HepG2 (cell line): ENCODE measurements around the gene ATRIP. TPM values are rescaled to one million over a fixed set of nuclear protein-coding genes. Genes with fewer than 3 reads are reported as not detected.

ENCODE experiments used
- ATAC-seq: fragments of 200-7000 bp; cut with Tn5 transposase; 3 replicates; pipeline ENCODE4 v1.9.1; 2020; ENCODE audit warnings: mild to moderate bottlenecking, moderate library complexity
- BruUV-seq: library from RNA; stranded (reverse); fragments of 400-500 nt; replicated peaks from 2 replicates; lab custom pipeline; 2021; lab: Mats Ljungman, UMichigan
- CTCF ChIA-PET: fragments of 300-600 bp; formaldehyde crosslinking; extraction: SDS; loops from one replicate; lab custom pipeline; 2021; ENCODE audit warnings: low total read pairs, inconsistent platforms, low intra/inter-chr PET ratio; lab: Yijun Ruan, JAX
- POLR2A ChIA-PET: fragments of 350-600 bp; sonication (Branson Sonifier 250); formaldehyde crosslinking; loops from one replicate; lab custom pipeline; 2020; ENCODE audit warnings: antibody characterized with exemption, inconsistent platforms; lab: Yijun Ruan, JAX
- DNase-seq: peaks from one replicate; pipeline ENCODE4 v3.0.0-alpha.2; 2015; ENCODE audit warnings: low spot score
- FAIRE-seq: peaks from 3 replicates; lab custom pipeline; 2011; peaks lifted over from hg19 to GRCh38; lab: Jason Lieb, UNC
- H2AFZ ChIP-seq: one replicate; pipeline ENCODE4 v1.6.1; 2011; ENCODE audit warnings: low read length, inconsistent platforms
- H3K27ac ChIP-seq: fragments of 300-600 bp; 3 replicates; pipeline ENCODE4 v1.8.0; 2011; ENCODE audit warnings: mixed run types, mild to moderate bottlenecking, mixed read lengths, low read length, inconsistent platforms; ENCODE audit not compliant: insufficient read depth; ENCODE audit errors: extremely low read length
- H3K27me3 ChIP-seq, 2 experiments: fragments of 200-600 bp in 1 of 2; 2 replicates in 1 of 2; 3 replicates in 1 of 2; pipeline versions ENCODE4 v1.6.0 to v1.8.0; 2011; ENCODE audit warnings: low read length in 2 of 2, mild to moderate bottlenecking in 2 of 2, moderate library complexity in 2 of 2, inconsistent platforms in 1 of 2; ENCODE audit not compliant: insufficient read depth in 2 of 2, control insufficient read depth in 1 of 2
- H3K36me3 ChIP-seq, 2 experiments: fragments of 200-600 bp in 1 of 2; replicated peaks in 1 of 2; 2 replicates in 1 of 2; 3 replicates in 1 of 2; pipeline versions ENCODE4 v1.5.1 to v1.8.0; 2011; ENCODE audit warnings: low read length in 2 of 2, inconsistent platforms in 1 of 2; ENCODE audit not compliant: insufficient read depth in 2 of 2, control insufficient read depth in 1 of 2
- H3K4me1 ChIP-seq: 2 replicates; pipeline ENCODE4 v1.5.1; 2012; ENCODE audit warnings: low read length, inconsistent platforms; ENCODE audit not compliant: insufficient read depth
- H3K4me2 ChIP-seq: 2 replicates; pipeline ENCODE4 v1.6.0; 2011; ENCODE audit warnings: low read depth, low read length, inconsistent platforms
- H3K4me3 ChIP-seq, 3 experiments: fragments of 200-600 bp in 1 of 3; sonication (generic), shearing (Covaris generic) in 1 of 3; replicated peaks in 1 of 3; 2 replicates each; pipeline ENCODE4 v1.5.1; 2011 to 2016; ENCODE audit warnings: low read length in 3 of 3, inconsistent platforms in 2 of 3, low read depth in 2 of 3, mild to moderate bottlenecking in 2 of 3, control low read depth in 1 of 3, mixed read lengths in 1 of 3; ENCODE audit not compliant: insufficient read depth in 1 of 3
- H3K79me2 ChIP-seq: one replicate; pipeline ENCODE4 v1.6.1; 2011; ENCODE audit warnings: low read length, inconsistent platforms; ENCODE audit not compliant: insufficient read depth
- H3K9ac ChIP-seq: 2 replicates; pipeline ENCODE4 v1.6.0; 2011; ENCODE audit warnings: mild to moderate bottlenecking, low read depth, low read length, inconsistent platforms; ENCODE audit not compliant: insufficient read depth
- H3K9me3 ChIP-seq: 2 replicates; pipeline ENCODE4 v1.5.1; 2012; ENCODE audit warnings: mild to moderate bottlenecking, low read length
- H4K20me1 ChIP-seq: 2 replicates; pipeline ENCODE4 v1.6.0; 2011; ENCODE audit warnings: inconsistent platforms, mild to moderate bottlenecking, low read length, moderate library complexity; ENCODE audit not compliant: insufficient read depth
- JUNB ChIP-seq: sonication (generic); formaldehyde crosslinking; IDR thresholded peaks from 2 replicates; pipeline ENCODE4 v1.8.0; 2022; ENCODE audit warnings: missing genetic modification reagents, mild to moderate bottlenecking, borderline replicate concordance
- KMT2A ChIP-seq: sonication (generic); formaldehyde crosslinking; IDR thresholded peaks from 2 replicates; pipeline ENCODE4 v1.4.0; 2020; ENCODE audit warnings: missing genetic modification reagents
- NFKB2 ChIP-seq: sonication (generic); formaldehyde crosslinking; IDR thresholded peaks from 2 replicates; pipeline ENCODE4 v1.4.0; 2020; ENCODE audit warnings: missing genetic modification reagents, borderline replicate concordance
- PAF1 ChIP-seq: IDR thresholded peaks from 2 replicates; pipeline ENCODE4 v1.6.1; 2016; ENCODE audit warnings: missing genetic modification reagents, missing compliant biosample characterization
- PRDM10 ChIP-seq: sonication (generic); formaldehyde crosslinking; IDR thresholded peaks from 2 replicates; pipeline ENCODE4 v1.4.0; 2020; ENCODE audit warnings: low read depth, missing genetic modification reagents
- TRAFD1 ChIP-seq: sonication (generic); formaldehyde crosslinking; IDR thresholded peaks from 2 replicates; pipeline ENCODE4 v1.5.1; 2020; ENCODE audit warnings: missing genetic modification reagents, mild to moderate bottlenecking, borderline replicate concordance
- ZBTB10 ChIP-seq: sonication (generic); formaldehyde crosslinking; IDR thresholded peaks from 2 replicates; pipeline ENCODE4 v1.4.0; 2020; ENCODE audit warnings: missing genetic modification reagents, borderline replicate concordance
- ZNF20 ChIP-seq: sonication (generic); formaldehyde crosslinking; IDR thresholded peaks from 2 replicates; pipeline ENCODE4 v1.4.0; 2020; ENCODE audit warnings: mild to moderate bottlenecking, moderate library complexity, missing genetic modification reagents
- ZNF234 ChIP-seq: sonication (generic); formaldehyde crosslinking; conservative IDR thresholded peaks from 2 replicates; pipeline ENCODE4 v1.5.1; 2020; ENCODE audit warnings: mild to moderate bottlenecking, missing genetic modification reagents
- ZNF577 ChIP-seq: sonication (generic); formaldehyde crosslinking; IDR thresholded peaks from 2 replicates; pipeline ENCODE4 v1.4.0; 2020; ENCODE audit warnings: mild to moderate bottlenecking, low read depth, missing genetic modification reagents, borderline replicate concordance
- ZNF674 ChIP-seq: sonication (generic); formaldehyde crosslinking; IDR thresholded peaks from 2 replicates; pipeline ENCODE4 v1.5.0; 2020; ENCODE audit warnings: low read depth, mild to moderate bottlenecking, missing genetic modification reagents
- ZNF7 ChIP-seq: IDR thresholded peaks from 2 replicates; pipeline ENCODE4 v1.6.1; 2016; ENCODE audit warnings: missing biosample characterization, missing genetic modification reagents
- ZNF747 ChIP-seq: sonication (generic); formaldehyde crosslinking; IDR thresholded peaks from 2 replicates; pipeline ENCODE4 v1.8.1; 2023; ENCODE audit warnings: missing genetic modification reagents, mild to moderate bottlenecking, borderline replicate concordance
- WGBS: methylation state at CpG from one replicate; pipeline ENCODE4 v1.1.6; 2017; ENCODE audit warnings: low lambda C conversion rate; 5-methylcytosine and 5-hydroxymethylcytosine counted together
- in situ Hi-C: cut with HindIII; loops from 2 replicates; pipeline ENCODE4 v1.10.0; 2017; ENCODE audit warnings: low pct_unique_long_range_greater_than_20kb; ENCODE audit not compliant: extremely low pct_ligation_motif_present
- intact Hi-C: fragments of 100-400 bp; cut with micrococcal nuclease; formaldehyde crosslinking; loops from one replicate; pipeline ENCODE4 v1.10.0; 2022; ENCODE audit not compliant: unreplicated experiment
- polyA plus RNA-seq, 8 experiments: library from polyadenylated mRNA; depleted of rRNA in 3 of 8; stranded (reverse) in 7 of 8; unstranded in 1 of 8; fragments of >200 nt; fragmentation: Illumina TruSeq in 4 of 8; extraction: Trizol in 4 of 8; gene quantifications; 2 replicates each; pipeline versions ENCODE4 v1.2.1 to v1.2.3, GENCODE V29; 2011 to 2016; ENCODE audit warnings: low read depth in 4 of 8, missing spikeins in 1 of 8, mixed read lengths in 1 of 8; ENCODE audit not compliant: insufficient read depth in 1 of 8
- total RNA-seq, 5 experiments: library from RNA; depleted of rRNA; stranded (reverse); fragments of >200 nt; fragmentation: Illumina TruSeq; extraction: Trizol; gene quantifications; 2 replicates each; pipeline ENCODE4 v1.2.3, GENCODE V29; 2016; ENCODE audit warnings: low read depth in 1 of 5
- TF ChIP-seq, protein P1 (sequence below): sonication (generic); formaldehyde crosslinking; IDR thresholded peaks from 2 replicates; pipeline ENCODE4 v1.8.0; 2022; ENCODE audit warnings: missing genetic modification reagents, low read depth, mild to moderate bottlenecking, borderline replicate concordance

Gene ATRIP
- total and polyA plus RNA-seq, 2 of the 13 experiments (the other 11 are each of a cell fraction or from before 2014, with no cell fraction given): 5.1 to 12.5 TPM

DNA sequence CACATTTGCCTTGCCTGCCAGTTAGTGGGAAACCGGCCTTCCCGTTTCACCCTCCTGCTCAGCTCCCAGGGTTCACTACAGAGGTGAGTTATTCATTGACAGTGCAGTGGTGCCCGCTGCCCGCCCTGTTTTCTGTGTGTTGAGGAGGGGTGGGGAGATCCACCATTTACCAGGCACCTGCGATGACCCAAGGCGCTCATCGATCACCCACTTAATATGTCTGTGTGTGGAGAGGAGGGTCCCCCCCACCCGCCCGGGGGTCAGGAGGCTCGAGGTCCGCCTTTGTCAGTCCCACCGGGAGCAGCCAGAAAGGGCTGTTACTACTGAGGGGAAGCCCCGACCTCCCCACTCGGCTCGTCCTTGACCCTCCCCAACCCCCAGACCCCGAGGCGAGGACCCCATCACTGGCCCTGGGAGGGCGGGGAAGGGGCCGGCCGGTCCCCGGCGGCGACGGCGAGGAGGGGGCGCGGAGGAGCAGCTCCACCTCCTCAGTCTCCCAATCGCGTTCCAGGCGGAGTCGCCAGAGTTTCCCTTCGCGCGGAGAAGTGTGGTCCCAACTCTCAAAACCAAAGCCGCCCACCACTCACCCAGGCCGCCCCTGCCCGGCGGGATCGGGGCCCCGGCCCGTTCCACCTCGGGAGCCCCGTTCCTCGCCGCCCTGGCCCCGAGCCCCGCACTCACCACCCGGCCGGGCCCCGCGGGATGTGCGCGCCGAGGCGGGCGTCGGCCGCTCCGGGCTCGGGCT, 17.8 kb upstream of the ATRIP start:
- no peaks in the 10 kb centered on the region for H3K27me3 ChIP-seq
- no TSS peak for BruUV-seq
- DNase-seq (peak; percentile 90), ATAC-seq (peak; percentile 66), FAIRE-seq (peak; percentile 93)
- ChIA-PET POLR2A (interaction anchor here (0.5 to 9.0 kb wide), 13 partner anchors 9 to 193 kb away, joined by 3 to 130 read pairs (median 7); partner anchors contain the start of genes ATRIP, CCDC51, PFKFB4 and TMA7), CTCF (no interaction called here)
- peak overlapping the region; percentile 100 for H3K4me2 ChIP-seq
- H3K36me3 ChIP-seq: peaks cover 12 to 20% of the 10 kb centered on the region in 2 experiments
- peaks cover 46% of the 10 kb centered on the region for H4K20me1 ChIP-seq
- peak overlapping the region; percentile 99 for H3K27ac ChIP-seq
- no CpG with 5 or more reads among the region's 60 CpGs for WGBS
- peaks cover 83% of the 10 kb centered on the region for H3K4me1 ChIP-seq
- H3K9me3 ChIP-seq: no peaks in the 10 kb centered on the region
- H3K9ac ChIP-seq: peak overlapping the region; percentile 96
- in situ Hi-C loops (no loop called here), intact Hi-C loops (loop anchor here (1.0 kb wide), 1 partner anchor 12 kb away; the partner anchor contains the start of genes CCDC51 and TMA7)
- H3K79me2 ChIP-seq: peaks cover 54% of the 10 kb centered on the region
- no peak overlapping the region for H2AFZ ChIP-seq
- H3K4me3 ChIP-seq: peak overlapping the region; percentile 79 to 93 (median 86)
- no peak for TF ChIP-seq ZNF234 (CRISPR knock-in tag)
- TF ChIP-seq ZNF674 (CRISPR knock-in tag): no peak; the same call in 1 of the 2 replicates
- TF ChIP-seq, protein P1, sequence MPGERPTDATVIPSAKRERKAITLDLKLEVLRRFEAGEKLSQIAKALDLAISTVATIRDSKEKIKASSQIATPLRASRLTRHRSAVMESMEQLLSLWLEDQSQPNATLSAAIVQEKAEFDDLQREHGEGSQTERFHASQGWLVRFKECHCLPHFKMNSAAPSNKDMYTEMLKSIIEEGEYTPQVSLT (CRISPR knock-in tag): no peak
- TF ChIP-seq PRDM10: no peak; the same call in 1 of the 2 replicates
- TF ChIP-seq TRAFD1 (CRISPR knock-in tag): no peak
- TF ChIP-seq PAF1 (CRISPR knock-in tag): no peak
- no peak for TF ChIP-seq ZNF747
- TF ChIP-seq KMT2A (CRISPR knock-in tag): no peak
- no peak for TF ChIP-seq ZNF20
- TF ChIP-seq ZBTB10 (CRISPR knock-in tag): no peak; the same call in 1 of the 2 replicates
- TF ChIP-seq ZNF577 (CRISPR knock-in tag): no peak
- TF ChIP-seq NFKB2 (CRISPR knock-in tag): no peak
- no peak for TF ChIP-seq JUNB (CRISPR knock-in tag)
- no peak for TF ChIP-seq ZNF7 (CRISPR knock-in tag)
